Measurements from ENCODE around the gene CYP8B1. TPM values are rescaled to one million over a fixed set of nuclear protein-coding genes. Genes with fewer than 3 reads are reported as not detected.

CYP8B1 gene
- total and polyA plus RNA-seq, 3 donors from 2014 or later, result not detected

DNA sequence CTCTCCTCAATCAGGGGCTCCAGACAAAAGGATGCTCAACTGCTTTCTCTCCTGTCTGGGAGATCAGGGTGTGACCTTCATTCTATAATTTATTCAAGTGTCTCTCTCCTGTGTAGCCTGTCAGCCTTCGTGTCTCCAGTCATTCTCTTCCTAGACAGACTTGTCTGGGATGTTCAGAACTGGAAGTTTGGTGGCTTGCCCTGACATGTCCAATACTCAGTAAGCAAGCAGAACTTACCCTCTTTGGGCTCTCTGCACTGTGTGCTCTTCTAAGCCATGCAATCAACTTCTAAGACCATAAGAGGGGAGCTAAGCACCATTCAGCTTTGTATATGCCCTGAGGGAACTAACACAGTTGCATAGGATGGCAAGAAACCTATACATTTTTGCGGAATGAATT, 52.3 kb downstream of the CYP8B1 start:
- TF ChIP-seq POLR2A (IDR thresholded peaks at IDR 0.05), result no peak
- no peak for TF ChIP-seq CTCF (IDR thresholded peaks at IDR 0.05)
- Histone ChIP-seq H3K9me3 (no peaks in the 10 kb centered on the region), H3K4me3 (no peak overlapping the region), H3K4me1 (no peaks in the 10 kb centered on the region), H3K36me3 (ENCODE audit: low read depth, missing control alignments) (no peaks in the 10 kb centered on the region), H3K27me3 (no peaks in the 10 kb centered on the region), H3K27ac (no peak overlapping the region)
- WGBS, 2 donors, result 66 to 78% methylated on average over 2 of the region's 2 CpGs
- no peak for DNase-seq
- intact Hi-C loops (cut with DNase I; ENCODE audit: low total_unique reads), result no loop called here

- H3K4me3 ChIP-seq, result no peak overlapping the region
- 96 to 99% methylated on average over 3 of the region's 3 CpGs for WGBS, 2 donors
- TF ChIP-seq CTCF (IDR thresholded peaks at IDR 0.05), result no peak
- DNase-seq, result no peak
- no peak overlapping the region for H3K27ac ChIP-seq
- H3K36me3 ChIP-seq (ENCODE audit: low read depth, missing control alignments), result no peaks in the 10 kb centered on the region
- H3K27me3 ChIP-seq, result no peaks in the 10 kb centered on the region
- H3K9me3 ChIP-seq, result no peaks in the 10 kb centered on the region
- no peaks in the 10 kb centered on the region for H3K4me1 ChIP-seq
- intact Hi-C loops (cut with DNase I; ENCODE audit: low total_unique reads), result no loop called here
Measured at GRCh38 chr3:42822828-42823227, 52.9 kb downstream of the CYP8B1 start.

Other genes with a start within 250 kb of the CYP8B1 start
- gene ZBTB47, start 222.2 kb downstream of the CYP8B1 start, total RNA-seq, result 10 to 100 TPM; 16.7 to 22.8 TPM
- gene ZBTB47, start 222.2 kb downstream of the CYP8B1 start, polyA plus RNA-seq (ENCODE audit: insufficient read depth, low read depth, low replicate concordance), result 18.1 TPM
- 1 to 10 TPM in 1 of 2 donors, under 1 TPM in 1; 0.62 to 3.1 TPM for gene KLHL40, start 190.3 kb downstream of the CYP8B1 start, total RNA-seq
- gene KLHL40, start 190.3 kb downstream of the CYP8B1 start, polyA plus RNA-seq (ENCODE audit: insufficient read depth, low read depth, low replicate concordance), result 3.2 TPM
- 1 to 10 TPM; 6.4 to 7.2 TPM for gene HHATL, start 173.1 kb downstream of the CYP8B1 start, total RNA-seq
- 6.1 TPM for gene HHATL, start 173.1 kb downstream of the CYP8B1 start, polyA plus RNA-seq (ENCODE audit: insufficient read depth, low read depth, low replicate concordance)
- 10 to 100 TPM in 1 of 2 donors, 1 to 10 TPM in 1; 6.5 to 12.5 TPM for gene CCDC13, start 102.6 kb downstream of the CYP8B1 start, total RNA-seq
- gene CCDC13, start 102.6 kb downstream of the CYP8B1 start, polyA plus RNA-seq (ENCODE audit: insufficient read depth, low read depth, low replicate concordance), result 23.0 TPM
- 100 to 1,000 TPM in 1 of 2 donors, 10 to 100 TPM in 1; 95.6 to 110 TPM for gene HIGD1A, start 71.4 kb downstream of the CYP8B1 start, total RNA-seq
- gene HIGD1A, start 71.4 kb downstream of the CYP8B1 start, polyA plus RNA-seq (ENCODE audit: insufficient read depth, low read depth, low replicate concordance), result 133 TPM
- gene ACKR2, start 66.4 kb downstream of the CYP8B1 start, total RNA-seq, result 1 to 10 TPM; 3.4 to 7.8 TPM
- gene ACKR2, start 66.4 kb downstream of the CYP8B1 start, polyA plus RNA-seq (ENCODE audit: insufficient read depth, low read depth, low replicate concordance), result 2.7 TPM
- 10 to 100 TPM; 19.2 to 23.5 TPM for gene ZNF662, start 30.3 kb upstream of the CYP8B1 start, total RNA-seq
- gene ZNF662, start 30.3 kb upstream of the CYP8B1 start, polyA plus RNA-seq (ENCODE audit: insufficient read depth, low read depth, low replicate concordance), result 11.2 TPM
- 10 to 100 TPM; 18.7 to 22.2 TPM for gene GASK1A, start 103.4 kb upstream of the CYP8B1 start, total RNA-seq
- gene GASK1A, start 103.4 kb upstream of the CYP8B1 start, polyA plus RNA-seq (ENCODE audit: insufficient read depth, low read depth, low replicate concordance), result 6.2 TPM
- 10 to 100 TPM; 33.2 to 45.7 TPM for gene POMGNT2, start 230.2 kb upstream of the CYP8B1 start, total RNA-seq
- gene POMGNT2, start 230.2 kb upstream of the CYP8B1 start, polyA plus RNA-seq (ENCODE audit: insufficient read depth, low read depth, low replicate concordance), result 38.6 TPM